Stromal cell of bone marrow (primary cell): Measurements from ENCODE around the gene NES.

Experiments used
- DNase-seq: peaks from one replicate; pipeline ENCODE4 v3.0.0-alpha.2; 2012; ENCODE audit warnings: low read depth

Gene NES

DNA sequence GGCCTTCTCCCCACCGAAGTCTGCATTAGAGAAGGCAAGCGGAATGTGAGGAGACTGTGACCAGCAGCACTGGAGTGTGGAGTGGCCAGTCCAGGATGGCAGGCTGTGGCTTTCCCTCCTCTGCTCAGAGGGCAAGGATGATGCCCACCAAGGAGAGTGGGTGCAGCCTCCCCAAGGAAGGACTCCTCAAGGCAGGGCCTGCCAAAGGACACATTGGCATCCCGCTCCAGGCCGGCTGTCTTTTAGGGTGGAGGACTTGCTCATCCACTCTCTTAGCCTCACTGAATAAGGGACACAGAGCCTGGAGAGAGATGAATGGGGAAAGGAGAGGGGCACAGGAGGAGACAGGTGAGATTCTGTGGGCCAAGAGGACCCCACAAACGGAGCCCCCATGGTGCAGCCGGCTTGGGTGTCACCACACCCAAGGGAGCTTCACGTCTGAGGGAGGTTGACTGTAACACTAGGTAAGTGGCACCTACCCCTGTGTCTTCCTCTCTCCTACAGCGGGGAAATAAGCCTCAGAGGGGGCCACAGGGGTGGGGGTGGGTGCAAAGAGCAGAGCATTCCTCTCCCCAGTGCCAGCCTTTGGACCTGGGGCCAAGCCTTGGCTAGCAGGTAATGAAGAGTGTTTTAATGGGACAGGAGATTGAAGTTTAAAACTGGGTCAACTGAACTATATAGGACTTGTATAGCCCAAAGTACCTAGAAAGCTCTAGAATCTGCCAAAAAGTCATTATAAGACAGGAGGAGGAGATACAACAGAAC is 4.2 kb upstream of the NES start:
- no peak for DNase-seq

GRCh38 chr1:156680056-156680455 is 2.8 kb upstream of the NES start:
- DNase-seq = no peak

DNA sequence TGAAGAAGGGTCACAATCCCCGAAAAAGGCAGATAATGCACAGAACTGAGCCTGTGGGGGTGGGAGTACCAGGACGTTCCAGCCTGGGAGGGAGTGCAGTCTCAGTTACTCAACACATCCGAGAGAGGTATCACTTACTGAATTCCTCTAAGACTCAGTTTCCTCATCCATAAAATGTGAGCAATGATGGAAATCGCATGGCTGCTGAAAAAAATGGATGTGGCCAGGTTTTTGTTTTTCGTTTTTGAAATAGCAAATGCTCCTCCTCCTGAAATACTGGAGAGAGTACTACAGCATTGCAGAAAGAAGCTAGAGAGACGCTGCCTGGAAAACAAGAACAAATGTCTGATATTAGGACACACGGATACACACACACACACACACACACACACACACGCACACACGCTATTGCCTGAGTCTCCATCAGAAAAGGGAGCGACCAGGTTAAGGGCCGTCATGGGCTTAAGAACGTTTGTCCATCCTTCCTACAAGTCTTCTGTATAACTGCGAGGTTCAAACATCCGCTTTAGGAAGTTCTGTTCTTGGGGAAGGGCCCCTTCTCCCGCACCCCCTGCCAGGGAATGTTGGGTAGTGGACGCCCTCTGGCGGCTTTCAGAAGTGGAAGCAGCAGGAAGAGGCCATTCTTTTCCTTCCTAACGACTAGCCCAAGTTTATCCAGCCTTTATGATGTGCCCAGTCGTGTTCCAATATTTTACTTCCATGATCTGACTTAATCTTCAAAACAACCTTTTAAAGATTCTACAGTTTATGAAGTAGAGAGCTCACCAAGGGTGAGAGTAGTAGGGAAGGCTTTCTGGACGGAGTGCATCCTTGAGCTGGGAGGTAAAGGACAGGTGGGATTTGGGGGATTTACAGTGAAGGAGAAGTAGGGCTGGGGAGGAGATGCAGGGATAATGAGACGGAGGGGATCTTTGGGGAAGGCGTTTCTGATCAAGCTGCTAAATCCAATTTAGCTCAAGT is 699 bp upstream of the NES start:
- DNase-seq = peak; percentile 63

- DNase-seq = no peak
These were observed 940 bp downstream of the NES start for GRCh38 chr1:156676114-156676819.

GRCh38 chr1:156675210-156676113 is 1.7 kb downstream of the NES start:
- DNase-seq = no peak

DNA sequence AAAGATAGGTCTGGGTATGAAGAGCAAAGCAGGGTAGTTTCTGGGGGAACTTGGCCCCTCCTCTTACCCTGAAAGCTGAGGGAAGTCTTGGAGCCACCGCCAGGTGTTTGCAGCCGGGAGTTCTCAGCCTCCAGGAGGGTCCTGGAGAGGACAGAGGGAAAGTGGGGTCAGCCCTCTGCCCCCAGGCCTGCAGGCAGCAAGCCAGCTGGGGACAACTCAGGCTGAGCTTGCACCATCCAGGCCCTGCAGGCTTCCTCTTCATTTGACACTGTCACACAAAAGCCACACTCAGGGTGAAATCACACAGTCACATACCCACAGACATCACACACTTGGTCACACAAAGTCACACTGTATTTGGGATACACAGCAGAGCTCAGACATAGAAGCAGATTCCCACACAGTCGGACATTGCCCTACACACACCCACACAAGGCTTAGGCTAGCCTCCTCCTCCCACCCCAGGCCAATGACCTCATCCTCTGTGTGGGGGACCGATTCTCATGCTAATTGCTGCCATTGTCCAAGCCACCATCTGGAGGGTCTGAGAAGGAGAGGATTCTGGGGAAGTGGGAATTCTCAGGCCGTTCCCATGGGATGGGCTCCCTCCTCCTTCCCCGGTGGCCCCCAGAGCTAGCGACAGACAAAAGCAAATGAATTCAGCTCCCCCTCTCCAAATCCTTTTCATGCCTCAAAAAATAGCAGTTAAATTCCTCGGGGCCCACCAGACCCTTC is 3.7 kb downstream of the NES start:
- no peak for DNase-seq

GRCh38 chr1:156671804-156672203 is 5.4 kb downstream of the NES start:
- DNase-seq = no peak

GRCh38 chr1:156670791-156671190 is 6.4 kb downstream of the NES start:
- no peak for DNase-seq

DNA sequence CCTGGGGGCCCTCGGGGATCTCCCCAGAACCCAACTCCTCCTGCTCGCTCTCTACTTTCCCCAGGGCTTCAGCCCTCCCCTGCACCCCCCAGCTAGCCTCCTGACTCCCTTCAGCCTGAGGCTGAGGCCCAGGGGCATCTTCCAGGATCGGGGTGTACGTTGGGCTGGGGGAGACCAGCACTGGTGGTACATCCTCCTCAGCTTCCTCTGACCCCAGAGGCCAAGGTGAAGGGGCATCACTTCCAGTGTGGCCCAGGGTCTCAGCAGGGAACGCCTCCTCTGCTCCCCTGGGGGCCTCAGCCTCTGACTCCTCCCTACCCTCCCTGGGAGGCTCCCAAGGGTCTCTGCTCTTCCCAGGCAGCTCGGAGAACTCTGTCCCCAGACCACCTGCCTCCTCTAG is 6.8 kb downstream of the NES start:
- DNase-seq = no peak

GRCh38 chr1:156669794-156670193 is 7.4 kb downstream of the NES start:
- no peak for DNase-seq

- no peak for DNase-seq
These were observed 8.2 kb downstream of the NES start for GRCh38 chr1:156668801-156669637.

- DNase-seq = no peak
These were observed 9.1 kb downstream of the NES start for GRCh38 chr1:156667968-156668709.

- DNase-seq = no peak
These were observed 9.6 kb downstream of the NES start for GRCh38 chr1:156667610-156667967.

DNA sequence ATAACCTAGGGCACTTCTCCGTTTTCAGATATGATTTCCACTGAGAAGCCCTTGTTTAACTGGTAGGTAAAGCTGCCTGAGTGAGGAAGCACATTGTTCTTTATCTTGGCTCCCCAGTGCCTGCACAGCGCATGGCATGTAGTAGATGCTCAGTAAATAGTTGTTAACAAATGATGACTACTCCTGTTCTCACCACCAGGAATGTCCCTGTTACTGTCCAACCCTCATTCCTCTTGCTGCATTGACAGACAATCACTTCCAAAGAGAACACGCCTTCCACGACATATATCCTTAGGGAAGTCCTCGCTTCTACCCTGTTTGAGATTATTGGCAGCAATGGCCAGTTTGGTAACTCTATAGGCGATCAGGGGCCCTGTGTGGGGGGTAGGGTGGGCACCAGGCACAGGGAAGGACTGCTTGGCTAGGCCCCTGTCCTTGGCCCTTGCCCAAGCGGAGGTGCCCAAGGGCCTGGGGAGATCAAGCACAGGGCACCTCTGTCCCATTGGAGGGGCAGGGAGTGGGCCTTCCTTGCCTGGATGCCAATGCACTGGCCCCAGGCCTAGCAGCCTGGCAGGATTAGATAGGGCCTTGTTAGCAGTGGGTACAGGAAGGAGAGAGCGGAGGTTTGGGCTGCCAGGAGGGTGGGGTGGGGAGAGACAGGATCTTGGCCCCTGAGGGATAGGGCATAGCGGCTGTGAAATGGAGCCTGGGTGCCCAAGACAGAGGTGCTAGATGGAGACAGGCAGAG is 10.2 kb downstream of the NES start:
- no peak for DNase-seq

- no peak for DNase-seq
These were observed 11.7 kb downstream of the NES start for GRCh38 chr1:156665539-156665938.

- DNase-seq = no peak
These were observed 12.3 kb downstream of the NES start for GRCh38 chr1:156664767-156665411.

GRCh38 chr1:156664046-156664766 is 13.0 kb downstream of the NES start:
- no peak for DNase-seq
